ENCODE measurements around the gene NME7. TPM values are rescaled to one million over a fixed set of nuclear protein-coding genes. Genes with fewer than 3 reads are reported as not detected.

Gene NME7
- total and polyA plus RNA-seq, 2 experiments from 2014 or later: 39.1 to 48.5 TPM

- Histone ChIP-seq H3K79me2 (replicated peaks; ENCODE audit: insufficient read depth) (peaks cover 12% of the 10 kb centered on the region), H3K27me3 (ENCODE audit: insufficient read depth) (peaks cover 7% of the 10 kb centered on the region; the same call in 1 of the 2 replicates), H2AFZ (no peak overlapping the region; the same call in 1 of the 2 replicates), H3K4me1 (ENCODE audit: insufficient read depth) (peaks cover 13% of the 10 kb centered on the region), H3F3A (replicated peaks; ENCODE audit: low read depth) (0 out of 2 replicates have a peak, but pooled peaks cover 5% of the 10 kb centered on the region), H3K9me2 (ENCODE audit: insufficient read depth) (no peaks in the 10 kb centered on the region; the same call in 1 of the 2 replicates), H4K20me1 (replicated peaks; ENCODE audit: insufficient read depth) (no peaks in the 10 kb centered on the region), H3K4me2 (no peak overlapping the region), H3K4me3 (no peak overlapping the region), H3K36me3 (ENCODE audit: insufficient read depth) (no peaks in the 10 kb centered on the region), H3K27ac (ENCODE audit: low read depth) (no peak overlapping the region)
- Mint-ChIP-seq H3K9me3 (peaks cover 4% of the 10 kb centered on the region; the same call in 1 of the 3 replicates), H3K4me1 (peaks cover 22% of the 10 kb centered on the region), H3K27ac (no peak overlapping the region), H3K36me3 (ENCODE audit: low read depth) (peaks cover 2% of the 10 kb centered on the region), H3K4me3 (no peak overlapping the region), H3K27me3 (ENCODE audit: insufficient read depth, low read depth, poor library complexity) (peaks cover 8% of the 10 kb centered on the region)
- DNase-seq (ENCODE audit: low spot score): no peak
- ATAC-seq: no peak
- TF ChIP-seq JUNB (IDR thresholded peaks at IDR 0.05; ENCODE audit: unreplicated experiment): no peak
These were observed 264.6 kb downstream of the NME7 start for GRCh38 chr1:169103002-169103401.

- Histone ChIP-seq H3K79me2 (replicated peaks; ENCODE audit: insufficient read depth) (peaks cover 7% of the 10 kb centered on the region), H3K27ac (ENCODE audit: low read depth) (no peak overlapping the region), H3F3A (replicated peaks; ENCODE audit: low read depth) (0 out of 2 replicates have a peak, but pooled peaks cover 5% of the 10 kb centered on the region), H3K4me2 (no peak overlapping the region), H2AFZ (no peak overlapping the region; the same call in 1 of the 2 replicates), H4K20me1 (replicated peaks; ENCODE audit: insufficient read depth) (no peaks in the 10 kb centered on the region), H3K4me3 (no peak overlapping the region), H3K9me2 (ENCODE audit: insufficient read depth) (no peaks in the 10 kb centered on the region; the same call in 1 of the 2 replicates), H3K27me3 (ENCODE audit: insufficient read depth) (peaks cover 7% of the 10 kb centered on the region; the same call in 1 of the 2 replicates), H3K4me1 (ENCODE audit: insufficient read depth) (peaks cover 9% of the 10 kb centered on the region), H3K36me3 (ENCODE audit: insufficient read depth) (no peaks in the 10 kb centered on the region)
- peaks cover 18% of the 10 kb centered on the region for H3K4me1 Mint-ChIP-seq
- no peak for DNase-seq (ENCODE audit: low spot score)
- H3K27ac Mint-ChIP-seq: no peak overlapping the region
- H3K27me3 Mint-ChIP-seq (ENCODE audit: insufficient read depth, low read depth, poor library complexity): peaks cover 8% of the 10 kb centered on the region
- no peaks in the 10 kb centered on the region; the same call in 2 of the 3 replicates for H3K36me3 Mint-ChIP-seq (ENCODE audit: low read depth)
- H3K4me3 Mint-ChIP-seq: no peak overlapping the region
- peaks cover 4% of the 10 kb centered on the region; the same call in 1 of the 3 replicates for H3K9me3 Mint-ChIP-seq
- ATAC-seq: no peak
- TF ChIP-seq CTCF (conservative IDR thresholded peaks at IDR 0.05; ENCODE audit: low read depth in 2 of 2) (no peak), CREB1 (CRISPR knock-in tag; IDR thresholded peaks at IDR 0.05; ENCODE audit: low read depth) (no peak), ZNF331 (CRISPR knock-in tag; IDR thresholded peaks at IDR 0.05; ENCODE audit: low read depth) (no peak), JUNB (IDR thresholded peaks at IDR 0.05; ENCODE audit: unreplicated experiment) (no peak), NANOG (IDR thresholded peaks at IDR 0.05; ENCODE audit: borderline replicate concordance) (no peak), ZNF462 (CRISPR knock-in tag; IDR thresholded peaks at IDR 0.05) (no peak), REST (IDR thresholded peaks at IDR 0.05; ENCODE audit: unreplicated experiment) (no peak), EZH2phosphoT487 (IDR thresholded peaks at IDR 0.05; ENCODE audit: unreplicated experiment) (no peak), STAT1 (IDR thresholded peaks at IDR 0.05; ENCODE audit: unreplicated experiment) (no peak), ZNF114 (CRISPR knock-in tag; IDR thresholded peaks at IDR 0.05) (no peak), POLR2AphosphoS5 (IDR thresholded peaks at IDR 0.05; ENCODE audit: low read depth) (no peak)
These were observed 265.0 kb downstream of the NME7 start for GRCh38 chr1:169102567-169102966.
